C4-2B (cell line): ENCODE measurements around the gene ZNF385A.

ENCODE experiments used
- ZFX ChIP-seq: fragments of 450-650 bp; IDR thresholded peaks from 2 replicates; pipeline ENCODE4 v1.6.1; 2017
- TF ChIP-seq, protein P1 (sequence below): fragments of 450-650 bp; conservative IDR thresholded peaks from 2 replicates; pipeline ENCODE4 v1.5.1; 2017; ENCODE audit warnings: mild to moderate bottlenecking

DNA sequence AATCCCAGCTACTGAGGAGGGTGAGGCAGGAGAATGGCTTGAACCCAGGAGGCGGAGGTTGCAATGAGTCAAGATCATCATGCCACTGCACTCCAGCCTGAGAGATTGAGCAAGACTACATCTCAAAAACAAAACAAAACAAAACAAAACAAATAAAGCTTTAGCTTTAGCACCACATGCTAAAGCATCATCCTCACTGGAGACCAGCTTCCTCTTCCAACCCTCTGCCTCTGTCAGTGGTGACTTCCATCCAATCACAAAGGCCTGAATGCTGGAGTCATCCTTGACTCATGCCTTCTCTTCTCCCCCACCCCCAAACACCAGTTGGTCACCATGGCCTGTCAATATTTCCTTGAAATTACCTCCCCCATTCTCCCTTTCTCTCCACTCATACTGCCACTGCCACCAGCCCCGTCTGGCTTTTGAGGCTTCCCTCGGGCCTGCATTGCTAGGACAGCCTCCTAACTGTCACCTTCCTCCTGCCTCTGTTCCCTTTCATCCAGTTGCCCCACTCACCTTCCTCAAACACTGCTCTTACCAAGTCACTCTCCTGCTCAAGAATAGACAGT, 1.4 kb downstream of the ZNF385A start:
- TF ChIP-seq, protein P1, sequence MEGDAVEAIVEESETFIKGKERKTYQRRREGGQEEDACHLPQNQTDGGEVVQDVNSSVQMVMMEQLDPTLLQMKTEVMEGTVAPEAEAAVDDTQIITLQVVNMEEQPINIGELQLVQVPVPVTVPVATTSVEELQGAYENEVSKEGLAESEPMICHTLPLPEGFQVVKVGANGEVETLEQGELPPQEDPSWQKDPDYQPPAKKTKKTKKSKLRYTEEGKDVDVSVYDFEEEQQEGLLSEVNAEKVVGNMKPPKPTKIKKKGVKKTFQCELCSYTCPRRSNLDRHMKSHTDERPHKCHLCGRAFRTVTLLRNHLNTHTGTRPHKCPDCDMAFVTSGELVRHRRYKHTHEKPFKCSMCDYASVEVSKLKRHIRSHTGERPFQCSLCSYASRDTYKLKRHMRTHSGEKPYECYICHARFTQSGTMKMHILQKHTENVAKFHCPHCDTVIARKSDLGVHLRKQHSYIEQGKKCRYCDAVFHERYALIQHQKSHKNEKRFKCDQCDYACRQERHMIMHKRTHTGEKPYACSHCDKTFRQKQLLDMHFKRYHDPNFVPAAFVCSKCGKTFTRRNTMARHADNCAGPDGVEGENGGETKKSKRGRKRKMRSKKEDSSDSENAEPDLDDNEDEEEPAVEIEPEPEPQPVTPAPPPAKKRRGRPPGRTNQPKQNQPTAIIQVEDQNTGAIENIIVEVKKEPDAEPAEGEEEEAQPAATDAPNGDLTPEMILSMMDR, result no peak
- no peak for TF ChIP-seq ZFX
